GM23338 (cell line): ENCODE data around the gene SPACA4. TPM values are rescaled to one million over a fixed set of nuclear protein-coding genes. Genes with fewer than 3 reads are reported as not detected.
A peak's percentile ranks its signal among the peaks of the same experiment; 100 is the strongest.

Experiments used
- ATAC-seq: fragments of 200-7000 bp; cut with Tn5 transposase; 3 replicates; pipeline ENCODE4 v1.9.1; 2020
- DNase-seq: peaks from one replicate; pipeline ENCODE4 v3.0.0-alpha.2; 2015; ENCODE audit warnings: low spot score
- H2AFZ ChIP-seq: fragments of 200-600 bp; sonication (generic); 2 replicates; pipeline ENCODE4 v1.8.0; 2016; ENCODE audit warnings: antibody characterized with exemption, mild to moderate bottlenecking, moderate library complexity
- H3F3A ChIP-seq: fragments of 200-600 bp; sonication (generic); replicated peaks from 2 replicates; pipeline ENCODE4 v1.8.0; 2017; ENCODE audit warnings: antibody characterized with exemption, mixed run types, low read depth
- H3K27ac ChIP-seq: fragments of 200-600 bp; sonication (generic); 2 replicates; pipeline ENCODE4 v1.6.1; 2016; ENCODE audit warnings: low read depth
- H3K27me3 ChIP-seq: fragments of 200-600 bp; sonication (generic); 2 replicates; pipeline ENCODE4 v1.8.0; 2016; ENCODE audit warnings: mild to moderate bottlenecking, mixed run types, moderate library complexity; ENCODE audit not compliant: insufficient read depth
- H3K36me3 ChIP-seq: fragments of 200-600 bp; sonication (generic); 2 replicates; pipeline ENCODE4 v1.8.0; 2016; ENCODE audit warnings: mild to moderate bottlenecking; ENCODE audit not compliant: insufficient read depth
- H3K4me1 ChIP-seq: fragments of 200-600 bp; sonication (generic); 2 replicates; pipeline ENCODE4 v1.8.0; 2016; ENCODE audit warnings: mild to moderate bottlenecking, moderate library complexity; ENCODE audit not compliant: insufficient read depth
- H3K4me2 ChIP-seq: fragments of 200-600 bp; sonication (generic); 2 replicates; pipeline ENCODE4 v1.7.1; 2017; ENCODE audit warnings: mixed run types
- H3K4me3 ChIP-seq: fragments of 200-600 bp; sonication (generic); 2 replicates; pipeline ENCODE4 v1.6.1; 2016; ENCODE audit warnings: mixed run types
- H3K79me2 ChIP-seq: fragments of 200-600 bp; sonication (generic); replicated peaks from 2 replicates; pipeline ENCODE4 v1.8.0; 2017; ENCODE audit warnings: mild to moderate bottlenecking; ENCODE audit not compliant: insufficient read depth
- H3K9me2 ChIP-seq: fragments of 200-600 bp; sonication (generic); 2 replicates; pipeline ENCODE4 v1.8.0; 2017; ENCODE audit not compliant: insufficient read depth
- H4K20me1 ChIP-seq: fragments of 200-600 bp; sonication (generic); replicated peaks from 2 replicates; pipeline ENCODE4 v1.8.0; 2017; ENCODE audit warnings: mild to moderate bottlenecking; ENCODE audit not compliant: insufficient read depth
- H3K27ac Mint-ChIP-seq: 2 replicates; pipeline ENCODE4 v1.8.0; 2020; ENCODE audit warnings: inconsistent platforms, mild to moderate bottlenecking, moderate library complexity, mixed read lengths
- H3K27me3 Mint-ChIP-seq: 3 replicates; pipeline ENCODE4 v1.8.0; 2022; ENCODE audit warnings: low read depth, mild to moderate bottlenecking, moderate library complexity, mixed read lengths, inconsistent platforms; ENCODE audit not compliant: insufficient read depth, poor library complexity
- H3K36me3 Mint-ChIP-seq: 3 replicates; pipeline ENCODE4 v1.8.0; 2021; ENCODE audit warnings: low read depth, mild to moderate bottlenecking, inconsistent platforms, moderate library complexity, mixed read lengths
- H3K4me1 Mint-ChIP-seq: 3 replicates; pipeline ENCODE4 v1.8.0; 2020; ENCODE audit warnings: mild to moderate bottlenecking, inconsistent platforms, mixed read lengths
- H3K4me3 Mint-ChIP-seq: 3 replicates; pipeline ENCODE4 v1.8.0; 2021; ENCODE audit warnings: moderate library complexity, mild to moderate bottlenecking, inconsistent platforms, mixed read lengths
- H3K9me3 Mint-ChIP-seq: 3 replicates; pipeline ENCODE4 v1.8.0; 2020; ENCODE audit warnings: moderate library complexity, mild to moderate bottlenecking, inconsistent platforms, mixed read lengths
- CTCF ChIP-seq, 2 experiments: fragments of 200-600 bp in 1 of 2; sonication (generic) in 1 of 2; conservative IDR thresholded peaks; 2 replicates each; pipeline versions ENCODE4 v1.5.1 to v1.6.1; 2016 to 2017; ENCODE audit warnings: antibody characterized with exemption in 2 of 2, low read depth in 2 of 2, mild to moderate bottlenecking in 2 of 2, moderate library complexity in 1 of 2
- EZH2 ChIP-seq: fragments of 200-600 bp; sonication (generic); IDR thresholded peaks from one replicate; pipeline ENCODE4 v1.8.0; 2017; ENCODE audit warnings: antibody characterized with exemption, mild to moderate bottlenecking, low read depth; ENCODE audit not compliant: unreplicated experiment
- EZH2phosphoT487 ChIP-seq: fragments of 200-600 bp; sonication (generic); IDR thresholded peaks from one replicate; pipeline ENCODE4 v1.8.1; 2018; ENCODE audit warnings: antibody characterized with exemption; ENCODE audit not compliant: unreplicated experiment
- JUNB ChIP-seq: IDR thresholded peaks from one replicate; pipeline ENCODE4 v1.6.1; 2016; ENCODE audit warnings: antibody characterized with exemption; ENCODE audit not compliant: unreplicated experiment
- NANOG ChIP-seq: IDR thresholded peaks from 2 replicates; pipeline ENCODE4 v1.6.1; 2016; ENCODE audit warnings: antibody characterized with exemption, borderline replicate concordance
- POLR2AphosphoS5 ChIP-seq: IDR thresholded peaks from 2 replicates; pipeline ENCODE4 v1.6.1; 2016; ENCODE audit warnings: antibody characterized with exemption, low read depth
- ZNF114 ChIP-seq: fragments of 250-450 bp; sonication (Bioruptor Pico); IDR thresholded peaks from 2 replicates; pipeline ENCODE4 v1.5.0; 2020; ENCODE audit warnings: mild to moderate bottlenecking, moderate library complexity
- ZNF331 ChIP-seq: fragments of 250-450 bp; sonication (Bioruptor Pico); IDR thresholded peaks from 2 replicates; pipeline ENCODE4 v1.5.0; 2020; ENCODE audit warnings: low read depth, mild to moderate bottlenecking, moderate library complexity
- polyA plus RNA-seq: library from polyadenylated mRNA; unstranded; fragments of >200 nt; fragmentation: Nextera tagmentation; extraction: Ambion mirVana; gene quantifications from 2 replicates; pipeline ENCODE4 v1.2.1, GENCODE V29; 2016
- total RNA-seq: library from RNA; depleted of rRNA; stranded (reverse); fragments of >200 nt; shearing (Covaris generic); gene quantifications from 2 replicates; pipeline ENCODE4 v1.2.3, GENCODE V29; 2014
- TF ChIP-seq, protein P1 (sequence below): fragments of 250-450 bp; sonication (Bioruptor Pico); IDR thresholded peaks from 2 replicates; pipeline ENCODE4 v1.5.0; 2020; ENCODE audit warnings: mild to moderate bottlenecking, moderate library complexity

Gene SPACA4
- total and polyA plus RNA-seq, 2 experiments from 2014 or later = not detected

DNA sequence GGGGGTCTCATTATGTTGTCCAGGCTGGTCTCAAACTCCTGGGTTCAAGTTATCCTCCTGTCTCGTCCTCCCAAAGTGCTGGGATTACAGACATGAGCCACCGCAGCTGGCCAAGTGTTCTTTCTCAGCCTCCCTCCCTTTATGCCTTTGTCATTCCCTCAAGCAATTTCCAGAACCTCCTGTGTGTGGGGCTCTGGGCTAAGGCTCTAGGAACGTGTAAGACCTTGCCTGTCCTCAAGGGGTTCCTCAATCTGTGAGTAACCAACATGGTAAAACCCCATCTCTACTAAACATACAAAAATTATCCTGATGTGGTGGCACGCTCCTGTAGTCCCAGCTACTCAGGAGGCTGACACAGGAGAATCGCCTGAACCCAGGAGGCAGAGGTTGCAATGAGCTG, 15.5 kb upstream of the SPACA4 start:
- H3K4me2 ChIP-seq = no peak overlapping the region
- no peaks in the 10 kb centered on the region for H4K20me1 ChIP-seq
- Mint-ChIP-seq H3K9me3 (no peaks in the 10 kb centered on the region; the same call in 2 of the 3 replicates), H3K4me3 (no peak overlapping the region), H3K36me3 (no peaks in the 10 kb centered on the region), H3K27ac (no peak overlapping the region), H3K4me1 (peaks cover 4% of the 10 kb centered on the region; the same call in 2 of the 3 replicates), H3K27me3 (peaks cover 34% of the 10 kb centered on the region)
- no peaks in the 10 kb centered on the region for H3K36me3 ChIP-seq
- TF ChIP-seq EZH2 (no peak), CTCF (conservative IDR thresholded peaks at IDR 0.05; ENCODE audit: low read depth in 2 of 2) (peak; percentile 44 to 49)
- no peaks in the 10 kb centered on the region for H3K79me2 ChIP-seq
- H3K27ac ChIP-seq = no peak overlapping the region
- H3K27me3 ChIP-seq = no peaks in the 10 kb centered on the region
- no peaks in the 10 kb centered on the region for H3F3A ChIP-seq
- peak; percentile 56 for ATAC-seq
- no peaks in the 10 kb centered on the region for H3K4me1 ChIP-seq
- no peaks in the 10 kb centered on the region for H3K9me2 ChIP-seq
- DNase-seq = peak; percentile 73
- no peak overlapping the region for H3K4me3 ChIP-seq
- H2AFZ ChIP-seq = no peak overlapping the region

DNA sequence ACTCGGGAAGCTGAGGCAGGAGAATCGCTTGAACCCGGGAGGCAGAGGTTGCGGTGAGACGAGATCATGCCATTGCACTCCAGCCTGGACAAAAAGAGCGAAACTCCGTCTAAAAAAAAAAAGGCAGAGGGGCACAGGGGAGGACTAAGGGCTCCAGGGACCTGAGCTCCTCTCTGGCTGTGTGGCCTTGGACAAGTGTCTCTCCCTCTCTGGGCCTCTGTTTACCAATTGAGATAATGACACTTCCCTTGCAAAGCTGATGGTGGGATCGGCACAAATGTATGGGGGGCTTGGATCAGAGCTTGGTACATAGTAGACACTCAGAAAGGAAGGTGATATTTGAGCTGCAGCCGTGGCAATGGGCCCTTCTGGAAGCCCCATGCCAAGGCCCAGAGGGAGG, 11.4 kb upstream of the SPACA4 start:
- no peak overlapping the region for H3K27ac Mint-ChIP-seq
- H3K36me3 Mint-ChIP-seq = no peaks in the 10 kb centered on the region; the same call in 2 of the 3 replicates
- Histone ChIP-seq H4K20me1 (no peaks in the 10 kb centered on the region), H3K27ac (no peak overlapping the region), H3K4me2 (no peak overlapping the region), H3K36me3 (no peaks in the 10 kb centered on the region), H3K4me1 (no peaks in the 10 kb centered on the region), H3K27me3 (no peaks in the 10 kb centered on the region), H2AFZ (no peak overlapping the region), H3F3A (no peaks in the 10 kb centered on the region), H3K4me3 (no peak overlapping the region), H3K79me2 (no peaks in the 10 kb centered on the region), H3K9me2 (no peaks in the 10 kb centered on the region)
- no peaks in the 10 kb centered on the region for H3K9me3 Mint-ChIP-seq
- peaks cover 17% of the 10 kb centered on the region for H3K27me3 Mint-ChIP-seq
- no peak overlapping the region for H3K4me3 Mint-ChIP-seq
- ATAC-seq (no peak), DNase-seq (no peak)
- no peaks in the 10 kb centered on the region for H3K4me1 Mint-ChIP-seq
- TF ChIP-seq CTCF (conservative IDR thresholded peaks at IDR 0.05; ENCODE audit: low read depth in 2 of 2) = no peak
- no peak for TF ChIP-seq JUNB
- no peak for TF ChIP-seq ZNF331 (CRISPR knock-in tag)
- TF ChIP-seq ZNF114 (CRISPR knock-in tag) = no peak
- no peak for TF ChIP-seq NANOG
- TF ChIP-seq, protein P1, sequence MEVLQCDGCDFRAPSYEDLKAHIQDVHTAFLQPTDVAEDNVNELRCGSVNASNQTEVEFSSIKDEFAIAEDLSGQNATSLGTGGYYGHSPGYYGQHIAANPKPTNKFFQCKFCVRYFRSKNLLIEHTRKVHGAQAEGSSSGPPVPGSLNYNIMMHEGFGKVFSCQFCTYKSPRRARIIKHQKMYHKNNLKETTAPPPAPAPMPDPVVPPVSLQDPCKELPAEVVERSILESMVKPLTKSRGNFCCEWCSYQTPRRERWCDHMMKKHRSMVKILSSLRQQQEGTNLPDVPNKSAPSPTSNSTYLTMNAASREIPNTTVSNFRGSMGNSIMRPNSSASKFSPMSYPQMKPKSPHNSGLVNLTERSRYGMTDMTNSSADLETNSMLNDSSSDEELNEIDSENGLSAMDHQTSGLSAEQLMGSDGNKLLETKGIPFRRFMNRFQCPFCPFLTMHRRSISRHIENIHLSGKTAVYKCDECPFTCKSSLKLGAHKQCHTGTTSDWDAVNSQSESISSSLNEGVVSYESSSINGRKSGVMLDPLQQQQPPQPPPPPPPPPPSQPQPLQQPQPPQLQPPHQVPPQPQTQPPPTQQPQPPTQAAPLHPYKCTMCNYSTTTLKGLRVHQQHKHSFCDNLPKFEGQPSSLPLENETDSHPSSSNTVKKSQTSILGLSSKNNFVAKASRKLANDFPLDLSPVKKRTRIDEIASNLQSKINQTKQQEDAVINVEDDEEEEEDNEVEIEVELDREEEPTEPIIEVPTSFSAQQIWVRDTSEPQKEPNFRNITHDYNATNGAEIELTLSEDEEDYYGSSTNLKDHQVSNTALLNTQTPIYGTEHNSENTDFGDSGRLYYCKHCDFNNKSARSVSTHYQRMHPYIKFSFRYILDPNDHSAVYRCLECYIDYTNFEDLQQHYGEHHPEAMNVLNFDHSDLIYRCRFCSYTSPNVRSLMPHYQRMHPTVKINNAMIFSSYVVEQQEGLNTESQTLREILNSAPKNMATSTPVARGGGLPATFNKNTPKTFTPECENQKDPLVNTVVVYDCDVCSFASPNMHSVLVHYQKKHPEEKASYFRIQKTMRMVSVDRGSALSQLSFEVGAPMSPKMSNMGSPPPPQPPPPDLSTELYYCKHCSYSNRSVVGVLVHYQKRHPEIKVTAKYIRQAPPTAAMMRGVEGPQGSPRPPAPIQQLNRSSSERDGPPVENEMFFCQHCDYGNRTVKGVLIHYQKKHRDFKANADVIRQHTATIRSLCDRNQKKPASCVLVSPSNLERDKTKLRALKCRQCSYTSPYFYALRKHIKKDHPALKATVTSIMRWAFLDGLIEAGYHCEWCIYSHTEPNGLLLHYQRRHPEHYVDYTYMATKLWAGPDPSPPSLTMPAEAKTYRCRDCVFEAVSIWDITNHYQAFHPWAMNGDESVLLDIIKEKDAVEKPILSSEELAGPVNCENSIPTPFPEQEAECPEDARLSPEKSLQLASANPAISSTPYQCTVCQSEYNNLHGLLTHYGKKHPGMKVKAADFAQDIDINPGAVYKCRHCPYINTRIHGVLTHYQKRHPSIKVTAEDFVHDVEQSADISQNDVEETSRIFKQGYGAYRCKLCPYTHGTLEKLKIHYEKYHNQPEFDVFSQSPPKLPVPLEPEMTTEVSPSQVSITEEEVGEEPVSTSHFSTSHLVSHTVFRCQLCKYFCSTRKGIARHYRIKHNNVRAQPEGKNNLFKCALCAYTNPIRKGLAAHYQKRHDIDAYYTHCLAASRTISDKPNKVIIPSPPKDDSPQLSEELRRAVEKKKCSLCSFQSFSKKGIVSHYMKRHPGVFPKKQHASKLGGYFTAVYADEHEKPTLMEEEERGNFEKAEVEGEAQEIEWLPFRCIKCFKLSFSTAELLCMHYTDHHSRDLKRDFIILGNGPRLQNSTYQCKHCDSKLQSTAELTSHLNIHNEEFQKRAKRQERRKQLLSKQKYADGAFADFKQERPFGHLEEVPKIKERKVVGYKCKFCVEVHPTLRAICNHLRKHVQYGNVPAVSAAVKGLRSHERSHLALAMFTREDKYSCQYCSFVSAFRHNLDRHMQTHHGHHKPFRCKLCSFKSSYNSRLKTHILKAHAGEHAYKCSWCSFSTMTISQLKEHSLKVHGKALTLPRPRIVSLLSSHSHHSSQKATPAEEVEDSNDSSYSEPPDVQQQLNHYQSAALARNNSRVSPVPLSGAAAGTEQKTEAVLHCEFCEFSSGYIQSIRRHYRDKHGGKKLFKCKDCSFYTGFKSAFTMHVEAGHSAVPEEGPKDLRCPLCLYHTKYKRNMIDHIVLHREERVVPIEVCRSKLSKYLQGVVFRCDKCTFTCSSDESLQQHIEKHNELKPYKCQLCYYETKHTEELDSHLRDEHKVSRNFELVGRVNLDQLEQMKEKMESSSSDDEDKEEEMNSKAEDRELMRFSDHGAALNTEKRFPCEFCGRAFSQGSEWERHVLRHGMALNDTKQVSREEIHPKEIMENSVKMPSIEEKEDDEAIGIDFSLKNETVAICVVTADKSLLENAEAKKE = no peak
- no peak for TF ChIP-seq EZH2phosphoT487
- TF ChIP-seq POLR2AphosphoS5 = no peak
